NCI-H526 (cell line): ENCODE results near the gene BMP8A.
"Not testable (repeated sequence)": the region's sequence is repeated elsewhere in the genome, so short reads cannot be mapped to it uniquely, and the experiment has no call there.

ENCODE experiments used
- DNase-seq, 2 experiments: peaks; one replicate each; lab custom pipeline; 2025; lab: John Stamatoyannopoulos, UW

BMP8A gene

GRCh38 chr1:39483276-39483675 lies 8.2 kb upstream of the BMP8A start:
- no peak for DNase-seq

GRCh38 chr1:39484564-39484963 lies 6.9 kb upstream of the BMP8A start:
- no peak for DNase-seq

- no peak for DNase-seq
These were observed 6.2 kb upstream of the BMP8A start for GRCh38 chr1:39485046-39485803.

GRCh38 chr1:39488012-39488545 lies 3.4 kb upstream of the BMP8A start:
- DNase-seq, result no peak

- no peak for DNase-seq
These were observed 2.5 kb upstream of the BMP8A start for GRCh38 chr1:39488793-39489566.

- DNase-seq, result peak in 1 of 2 experiments; percentile 19
These were observed 1.7 kb upstream of the BMP8A start for GRCh38 chr1:39489567-39490239.

- peak in 1 of 2 experiments; percentile 81 for DNase-seq
These were observed 765 bp upstream of the BMP8A start for GRCh38 chr1:39490596-39491145.

- DNase-seq, result not testable (repeated sequence)
These were observed 944 bp downstream of the BMP8A start for GRCh38 chr1:39492118-39493042.

GRCh38 chr1:39493043-39493810 lies 1.8 kb downstream of the BMP8A start:
- not testable (repeated sequence) for DNase-seq

- no peak for DNase-seq
These were observed 3.4 kb downstream of the BMP8A start for GRCh38 chr1:39494671-39495410.

GRCh38 chr1:39496520-39496919 lies 5.1 kb downstream of the BMP8A start:
- DNase-seq, result not testable (repeated sequence)

GRCh38 chr1:39497585-39497984 lies 6.1 kb downstream of the BMP8A start:
- DNase-seq, result no peak

- DNase-seq, result not testable (repeated sequence)
These were observed 6.8 kb downstream of the BMP8A start for GRCh38 chr1:39498096-39498710.

GRCh38 chr1:39498821-39499220 lies 7.4 kb downstream of the BMP8A start:
- not testable (repeated sequence) for DNase-seq

GRCh38 chr1:39499668-39500067 lies 8.2 kb downstream of the BMP8A start:
- DNase-seq, result no peak

GRCh38 chr1:39500862-39501389 lies 9.5 kb downstream of the BMP8A start:
- no peak for DNase-seq

- no peak for DNase-seq
These were observed 10.2 kb downstream of the BMP8A start for GRCh38 chr1:39501666-39502065.

GRCh38 chr1:39504436-39504835 lies 13.0 kb downstream of the BMP8A start:
- not testable (repeated sequence) for DNase-seq

GRCh38 chr1:39505289-39505688 lies 13.9 kb downstream of the BMP8A start:
- DNase-seq, result no peak
